KMS-11 (cell line): ENCODE measurements around the gene PEX10.

Experiments used
- H2AFZ ChIP-seq: fragments of 200-600 bp; sonication (generic); 2 replicates; pipeline ENCODE4 v1.6.1; 2016; ENCODE audit warnings: antibody characterized with exemption, mixed run types, low read depth
- H3K27ac ChIP-seq: fragments of 200-600 bp; sonication (generic); 2 replicates; pipeline ENCODE4 v1.6.1; 2016; ENCODE audit warnings: mild to moderate bottlenecking, mixed run types
- H3K27me3 ChIP-seq: fragments of 200-600 bp; sonication (generic); 2 replicates; pipeline ENCODE4 v1.6.1; 2017; ENCODE audit warnings: mild to moderate bottlenecking, low read depth, mixed run types, moderate library complexity; ENCODE audit not compliant: insufficient read depth
- H3K36me3 ChIP-seq: fragments of 200-600 bp; sonication (generic); 2 replicates; pipeline ENCODE4 v1.6.1; 2017; ENCODE audit warnings: mild to moderate bottlenecking, mixed run types; ENCODE audit not compliant: insufficient read depth
- H3K4me1 ChIP-seq: fragments of 200-600 bp; sonication (generic); 2 replicates; pipeline ENCODE4 v1.6.1; 2016; ENCODE audit warnings: mild to moderate bottlenecking, low read depth, mixed run types; ENCODE audit not compliant: poor library complexity, severe bottlenecking
- H3K4me2 ChIP-seq: fragments of 200-600 bp; sonication (generic); 2 replicates; pipeline ENCODE4 v1.7.0; 2016; ENCODE audit warnings: mild to moderate bottlenecking, mixed run types
- H3K4me3 ChIP-seq: fragments of 200-600 bp; sonication (generic); IDR thresholded peaks from 2 replicates; pipeline ENCODE4 v1.6.1; 2017; ENCODE audit warnings: low read depth, low read length, mixed read lengths; ENCODE audit not compliant: insufficient read depth
- H3K79me2 ChIP-seq: fragments of 200-600 bp; sonication (generic); 2 replicates; pipeline ENCODE4 v1.6.1; 2016; ENCODE audit warnings: low read depth, mixed run types; ENCODE audit not compliant: insufficient read depth
- H3K9ac ChIP-seq: fragments of 200-600 bp; sonication (generic); 2 replicates; pipeline ENCODE4 v1.6.1; 2016; ENCODE audit warnings: mild to moderate bottlenecking, mixed run types
- H4K20me1 ChIP-seq: fragments of 200-600 bp; sonication (generic); 2 replicates; pipeline ENCODE4 v1.6.1; 2016; ENCODE audit warnings: mild to moderate bottlenecking, mixed run types; ENCODE audit not compliant: insufficient read depth
- CTCF ChIP-seq: fragments of 200-600 bp; sonication (generic); conservative IDR thresholded peaks from 2 replicates; pipeline ENCODE4 v1.6.1; 2017; ENCODE audit warnings: low read depth, mild to moderate bottlenecking, antibody characterized with exemption, low read length, moderate library complexity, mixed read lengths

Gene PEX10

GRCh38 chr1:2409745-2410144, 2.6 kb downstream of the PEX10 start:
- no peaks in the 10 kb centered on the region for H3K36me3 ChIP-seq
- no peaks in the 10 kb centered on the region for H4K20me1 ChIP-seq
- 0 out of 2 replicates have a peak, but pooled peaks cover 5% of the 10 kb centered on the region for H3K79me2 ChIP-seq
- no peak overlapping the region for H3K27ac ChIP-seq
- no peak overlapping the region for H3K4me3 ChIP-seq
- peaks cover 25% of the 10 kb centered on the region for H3K4me1 ChIP-seq
- no peak overlapping the region for H3K9ac ChIP-seq
- no peak for TF ChIP-seq CTCF
- H3K27me3 ChIP-seq: peaks cover under 1% of the 10 kb centered on the region; the same call in 1 of the 2 replicates
- no peak overlapping the region for H2AFZ ChIP-seq
- H3K4me2 ChIP-seq: no peak overlapping the region

GRCh38 chr1:2408859-2409276, 3.5 kb downstream of the PEX10 start:
- Histone ChIP-seq H3K9ac (no peak overlapping the region), H4K20me1 (no peaks in the 10 kb centered on the region), H3K27me3 (no peaks in the 10 kb centered on the region), H3K4me3 (no peak overlapping the region), H3K27ac (no peak overlapping the region), H3K4me1 (peaks cover 17% of the 10 kb centered on the region), H3K79me2 (0 out of 2 replicates have a peak, but pooled peaks cover 5% of the 10 kb centered on the region), H3K4me2 (no peak overlapping the region), H2AFZ (no peak overlapping the region), H3K36me3 (0 out of 2 replicates have a peak, but pooled peaks cover 2% of the 10 kb centered on the region)
- TF ChIP-seq CTCF: no peak

- H3K4me3 ChIP-seq: no peak overlapping the region
- no peak overlapping the region for H3K4me2 ChIP-seq
- 0 out of 2 replicates have a peak, but pooled peaks cover 3% of the 10 kb centered on the region for H3K36me3 ChIP-seq
- H3K79me2 ChIP-seq: 0 out of 2 replicates have a peak, but pooled peaks cover 5% of the 10 kb centered on the region
- no peaks in the 10 kb centered on the region for H4K20me1 ChIP-seq
- no peak overlapping the region for H2AFZ ChIP-seq
- peaks cover 13% of the 10 kb centered on the region for H3K4me1 ChIP-seq
- TF ChIP-seq CTCF: no peak
- no peak overlapping the region for H3K9ac ChIP-seq
- no peak overlapping the region for H3K27ac ChIP-seq
- H3K27me3 ChIP-seq: no peaks in the 10 kb centered on the region
Observed at GRCh38 chr1:2408456-2408855, 3.9 kb downstream of the PEX10 start.

- Histone ChIP-seq H4K20me1 (no peaks in the 10 kb centered on the region), H3K36me3 (peaks cover 3% of the 10 kb centered on the region; the same call in 1 of the 2 replicates), H3K9ac (no peak overlapping the region), H3K27me3 (no peaks in the 10 kb centered on the region), H3K27ac (no peak overlapping the region), H3K4me1 (peaks cover 12% of the 10 kb centered on the region), H3K4me3 (no peak overlapping the region), H2AFZ (no peak overlapping the region), H3K4me2 (no peak overlapping the region), H3K79me2 (0 out of 2 replicates have a peak, but pooled peaks cover 5% of the 10 kb centered on the region)
- no peak for TF ChIP-seq CTCF
Observed at GRCh38 chr1:2407991-2408275, 4.4 kb downstream of the PEX10 start.
